Measurements from ENCODE around the gene TLCD3A. TPM values are rescaled to one million over a fixed set of nuclear protein-coding genes. Genes with fewer than 3 reads are reported as not detected.

TLCD3A gene
- 4.0 and 8.3 TPM in 2 replicates for total RNA-seq (2014; rRNA removed; shearing (Covaris generic))
- 8.1 and 11.7 TPM in 2 replicates for total RNA-seq (2022)
- percentile 53 among the genes with signal in this experiment for Bru-seq, nascent RNA
- BruChase-seq, experiment 1, labeled RNA remaining after a 6-hour chase, result percentile 46 among the genes with signal in this experiment
- BruChase-seq, experiment 2, labeled RNA remaining after a 2-hour chase, result percentile 53 among the genes with signal in this experiment
- long read RNA-seq, partial matches to known transcripts, result 1 of 14 reads
- long read RNA-seq, other reads (novel, unspliced or antisense), result 7 of 14 reads

DNA sequence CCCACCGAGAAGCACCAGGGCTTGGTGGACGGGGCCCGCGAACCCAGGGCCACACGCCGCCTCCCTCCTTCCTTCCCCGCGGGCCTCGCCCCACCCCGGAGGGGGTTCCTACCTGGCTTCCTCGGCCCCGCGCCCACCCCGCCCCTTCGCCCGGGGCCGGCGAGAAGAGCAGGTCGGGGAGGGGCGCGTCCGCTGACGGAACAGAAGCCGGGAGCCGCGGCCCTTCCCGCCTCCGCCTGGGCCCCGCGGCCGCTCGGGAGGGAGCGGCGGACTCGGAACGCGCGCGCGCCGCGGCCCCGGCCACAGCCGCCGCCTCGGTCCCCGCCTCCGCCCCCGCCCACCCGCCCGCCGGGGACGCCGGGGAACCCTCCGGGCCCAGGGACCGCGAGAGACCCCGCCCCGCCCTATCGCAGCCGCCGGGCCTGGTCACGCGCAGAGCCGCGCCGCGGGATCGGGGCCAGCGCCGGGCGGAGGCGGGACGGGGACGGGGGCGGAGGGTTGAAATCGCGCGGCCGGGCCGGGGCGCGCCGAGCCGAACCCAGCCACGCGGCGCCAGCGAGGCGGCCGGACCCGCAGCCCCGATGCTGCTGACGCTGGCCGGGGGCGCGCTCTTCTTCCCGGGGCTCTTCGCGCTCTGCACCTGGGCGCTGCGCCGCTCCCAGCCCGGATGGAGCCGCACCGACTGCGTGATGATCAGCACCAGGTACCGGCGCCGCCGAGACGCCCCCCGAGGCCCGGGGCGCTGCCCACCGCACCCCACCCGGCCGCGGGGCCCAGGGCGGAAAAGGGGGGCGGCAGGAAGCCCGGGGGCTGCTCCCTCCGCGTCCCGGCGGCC is at the start of gene TLCD3A:
Gene TLCD3A (plus strand): TSS at position 530 of the 835 bp plus-strand sequence. CDS start 52 bp downstream, at position 582.
- CTCF ChIA-PET (ENCODE audit: unreplicated experiment), result no interaction called here
- Histone ChIP-seq H3K9me3 (ENCODE audit: low read length) (no peaks in the 10 kb centered on the region), H4K20me1 (ENCODE audit: insufficient read depth, low read length) (peaks cover 5% of the 10 kb centered on the region; the same call in 1 of the 2 replicates), H3K4me3 (ENCODE audit: low read depth, low read length, poor library complexity, severe bottlenecking) (peak within 1 kb of the TSS; percentile 69), H3K4me2 (ENCODE audit: low read length) (peak within 1 kb of the TSS; percentile 70), H3K9me2 (ENCODE audit: insufficient read depth, low read length) (no peaks in the 10 kb centered on the region), H3K4me1 (ENCODE audit: insufficient read depth, low read length, poor library complexity, severe bottlenecking) (no peaks in the 10 kb centered on the region), H3K79me2 (ENCODE audit: insufficient read depth, low read depth, low read length) (no peaks in the 10 kb centered on the region), H3K36me3 (ENCODE audit: insufficient read depth, low read length) (peaks cover 2% of the 10 kb centered on the region), H2AFZ (ENCODE audit: low read length) (0 out of 2 replicates have a peak within 1 kb of the TSS, but pooled peaks have one; percentile 49), H3K27ac (ENCODE audit: low read depth, low read length, poor library complexity, severe bottlenecking) (no peak within 1 kb of the TSS)
- BruUV-seq (replicated peaks), result no TSS peak
- POLR2A ChIA-PET, result no interaction called here
- DNase-seq (ENCODE audit: low spot score), result peak; percentile 33
- TF ChIP-seq EZH2phosphoT487 (IDR thresholded peaks at IDR 0.05; ENCODE audit: borderline replicate concordance, low read depth, low read length), result no peak
- TF ChIP-seq, protein P1, sequence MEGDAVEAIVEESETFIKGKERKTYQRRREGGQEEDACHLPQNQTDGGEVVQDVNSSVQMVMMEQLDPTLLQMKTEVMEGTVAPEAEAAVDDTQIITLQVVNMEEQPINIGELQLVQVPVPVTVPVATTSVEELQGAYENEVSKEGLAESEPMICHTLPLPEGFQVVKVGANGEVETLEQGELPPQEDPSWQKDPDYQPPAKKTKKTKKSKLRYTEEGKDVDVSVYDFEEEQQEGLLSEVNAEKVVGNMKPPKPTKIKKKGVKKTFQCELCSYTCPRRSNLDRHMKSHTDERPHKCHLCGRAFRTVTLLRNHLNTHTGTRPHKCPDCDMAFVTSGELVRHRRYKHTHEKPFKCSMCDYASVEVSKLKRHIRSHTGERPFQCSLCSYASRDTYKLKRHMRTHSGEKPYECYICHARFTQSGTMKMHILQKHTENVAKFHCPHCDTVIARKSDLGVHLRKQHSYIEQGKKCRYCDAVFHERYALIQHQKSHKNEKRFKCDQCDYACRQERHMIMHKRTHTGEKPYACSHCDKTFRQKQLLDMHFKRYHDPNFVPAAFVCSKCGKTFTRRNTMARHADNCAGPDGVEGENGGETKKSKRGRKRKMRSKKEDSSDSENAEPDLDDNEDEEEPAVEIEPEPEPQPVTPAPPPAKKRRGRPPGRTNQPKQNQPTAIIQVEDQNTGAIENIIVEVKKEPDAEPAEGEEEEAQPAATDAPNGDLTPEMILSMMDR (conservative IDR thresholded peaks at IDR 0.05; ENCODE audit: low read length), result no peak
- intact Hi-C loops (cut with micrococcal nuclease; ENCODE audit: unreplicated experiment), result no loop called here

DNA sequence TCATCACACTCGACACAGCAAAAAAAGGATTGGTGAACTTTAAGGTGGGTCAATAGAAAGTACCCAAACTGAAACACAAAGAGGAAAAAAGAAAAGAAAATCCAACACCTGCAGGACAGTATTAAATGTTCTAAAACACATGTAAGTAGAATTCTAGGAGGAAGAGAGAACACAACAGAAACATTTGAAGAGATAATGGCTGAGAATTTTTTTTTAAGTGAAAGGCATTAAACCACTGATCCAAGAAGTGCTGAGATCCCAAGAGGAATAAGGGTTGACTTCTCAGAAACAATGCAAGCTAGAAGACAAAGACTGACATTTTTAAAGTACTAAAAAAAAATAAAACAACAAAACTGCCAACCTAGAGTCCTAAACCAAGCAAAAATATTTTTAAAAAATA is 49.4 kb upstream of the TLCD3A start:
- ChIA-PET POLR2A (interaction anchor here (0.7 kb wide), 1 partner anchor 249 kb away, joined by 3 read pairs; no protein-coding TSS in a partner anchor), CTCF (ENCODE audit: unreplicated experiment) (no interaction called here)
- no peaks in the 10 kb centered on the region for H3K79me2 ChIP-seq (ENCODE audit: insufficient read depth, low read depth, low read length)
- H3K36me3 ChIP-seq (ENCODE audit: insufficient read depth, low read length), result peaks cover 24% of the 10 kb centered on the region
- no peaks in the 10 kb centered on the region for H3K9me2 ChIP-seq (ENCODE audit: insufficient read depth, low read length)
- DNase-seq (ENCODE audit: low spot score), result no peak
- H3K4me2 ChIP-seq (ENCODE audit: low read length), result no peak overlapping the region
- H3K27ac ChIP-seq (ENCODE audit: low read depth, low read length, poor library complexity, severe bottlenecking), result no peak overlapping the region
- no peak overlapping the region for H3K4me3 ChIP-seq (ENCODE audit: low read depth, low read length, poor library complexity, severe bottlenecking)
- intact Hi-C loops (cut with micrococcal nuclease; ENCODE audit: unreplicated experiment), result no loop called here
- TF ChIP-seq EZH2phosphoT487 (IDR thresholded peaks at IDR 0.05; ENCODE audit: borderline replicate concordance, low read depth, low read length), result no peak
- TF ChIP-seq, protein P1 (conservative IDR thresholded peaks at IDR 0.05; ENCODE audit: low read length), result no peak
- no peaks in the 10 kb centered on the region for H3K9me3 ChIP-seq (ENCODE audit: low read length)
- no TSS peak for BruUV-seq (replicated peaks)
- no peaks in the 10 kb centered on the region for H3K4me1 ChIP-seq (ENCODE audit: insufficient read depth, low read length, poor library complexity, severe bottlenecking)
- no peaks in the 10 kb centered on the region for H4K20me1 ChIP-seq (ENCODE audit: insufficient read depth, low read length)
- no peak overlapping the region for H2AFZ ChIP-seq (ENCODE audit: low read length)
